ENCODE data around the gene IQCM.

Gene IQCM

GRCh38 chr4:149815743-149816142 lies at the start of gene IQCM:
IQCM (minus strand) TSS chr4:149815843; CDS start chr4:149742691, 73,152 bp downstream.
- DNase-seq: no peak

- no peak for DNase-seq
These were observed 41.8 kb upstream of the IQCM start for GRCh38 chr4:149857446-149857845.

- no peak for DNase-seq
These were observed 30.1 kb upstream of the IQCM start for GRCh38 chr4:149845743-149846142.

- no peak for DNase-seq
These were observed 26.0 kb upstream of the IQCM start for GRCh38 chr4:149841686-149842085.

GRCh38 chr4:149838036-149838435 lies 22.4 kb upstream of the IQCM start:
- DNase-seq: no peak

- DNase-seq: no peak
These were observed 20.9 kb upstream of the IQCM start for GRCh38 chr4:149836546-149836945.

GRCh38 chr4:149835280-149835679 lies 19.6 kb upstream of the IQCM start:
- no peak for DNase-seq

GRCh38 chr4:149831656-149832208 lies 16.1 kb upstream of the IQCM start:
- no peak for DNase-seq

GRCh38 chr4:149830823-149831222 lies 15.2 kb upstream of the IQCM start:
- DNase-seq: no peak

GRCh38 chr4:149825336-149825735 lies 9.7 kb upstream of the IQCM start:
- no peak for DNase-seq

- no peak for DNase-seq
These were observed 8.2 kb upstream of the IQCM start for GRCh38 chr4:149823769-149824221.

- DNase-seq: no peak
These were observed 14.2 kb downstream of the IQCM start for GRCh38 chr4:149801416-149801815.

- DNase-seq: no peak
These were observed 16.1 kb downstream of the IQCM start for GRCh38 chr4:149799546-149799945.

GRCh38 chr4:149796381-149796780 lies 19.3 kb downstream of the IQCM start:
- DNase-seq: no peak

- no peak for DNase-seq
These were observed 20.4 kb downstream of the IQCM start for GRCh38 chr4:149795256-149795655.

GRCh38 chr4:149794352-149794751 lies 21.3 kb downstream of the IQCM start:
- no peak for DNase-seq

GRCh38 chr4:149793459-149793858 lies 22.2 kb downstream of the IQCM start:
- no peak for DNase-seq

GRCh38 chr4:149791851-149792250 lies 23.8 kb downstream of the IQCM start:
- DNase-seq: no peak

- no peak for DNase-seq
These were observed 25.3 kb downstream of the IQCM start for GRCh38 chr4:149790172-149790907.

GRCh38 chr4:149788300-149788699 lies 27.3 kb downstream of the IQCM start:
- DNase-seq: no peak

GRCh38 chr4:149785696-149786431 lies 29.8 kb downstream of the IQCM start:
- DNase-seq: no peak

GRCh38 chr4:149784018-149784417 lies 31.6 kb downstream of the IQCM start:
- no peak for DNase-seq

GRCh38 chr4:149781150-149781549 lies 34.5 kb downstream of the IQCM start:
- DNase-seq: no peak

GRCh38 chr4:149768477-149768876 lies 47.2 kb downstream of the IQCM start:
- DNase-seq: no peak

Measured in stimulated activated naive CD4-positive, alpha-beta T cell (primary cell).